ENCODE measurements around the gene PDCD7.
"Not testable (repeated sequence)": the region's sequence is repeated elsewhere in the genome, so short reads cannot be mapped to it uniquely, and the experiment has no call there.

The PDCD7 gene

GRCh38 chr15:65115542-65115941 is 18.1 kb downstream of the PDCD7 start:
- no peak for DNase-seq (ENCODE audit: low read depth)

- DNase-seq (ENCODE audit: low read depth): no peak
Measured at GRCh38 chr15:65115086-65115485, 18.5 kb downstream of the PDCD7 start, which contains the start of gene UBAP1L. UBAP1L (minus strand) TSS chr15:65115200; CDS start chr15:65106215, 8,985 bp downstream.

GRCh38 chr15:65110676-65111292 is 22.8 kb downstream of the PDCD7 start:
- no peak for DNase-seq (ENCODE audit: low read depth)

GRCh38 chr15:65106011-65106590 is 27.5 kb downstream of the PDCD7 start:
- no peak for DNase-seq (ENCODE audit: low read depth)

- DNase-seq (ENCODE audit: low read depth): no peak
Measured at GRCh38 chr15:65105038-65105437, 28.6 kb downstream of the PDCD7 start.

- DNase-seq (ENCODE audit: low read depth): no peak
Measured at GRCh38 chr15:65102912-65103311, 30.7 kb downstream of the PDCD7 start.

- DNase-seq (ENCODE audit: low read depth): no peak
Measured at GRCh38 chr15:65101891-65102708, 31.5 kb downstream of the PDCD7 start.

GRCh38 chr15:65101411-65101890 is 32.2 kb downstream of the PDCD7 start:
- no peak for DNase-seq (ENCODE audit: low read depth)

GRCh38 chr15:65100442-65100841 is 33.2 kb downstream of the PDCD7 start:
- DNase-seq (ENCODE audit: low read depth): no peak

GRCh38 chr15:65099801-65100200 is 33.8 kb downstream of the PDCD7 start:
- DNase-seq (ENCODE audit: low read depth): not testable (repeated sequence)

- no peak for DNase-seq (ENCODE audit: low read depth)
Measured at GRCh38 chr15:65099336-65099735, 34.3 kb downstream of the PDCD7 start.

- no peak for DNase-seq (ENCODE audit: low read depth)
Measured at GRCh38 chr15:65097651-65098263, 35.9 kb downstream of the PDCD7 start.

GRCh38 chr15:65096481-65097385 is 36.9 kb downstream of the PDCD7 start:
- no peak for DNase-seq (ENCODE audit: low read depth)

- no peak for DNase-seq (ENCODE audit: low read depth)
Measured at GRCh38 chr15:65095747-65096104, 37.9 kb downstream of the PDCD7 start.

- DNase-seq (ENCODE audit: low read depth): no peak
Measured at GRCh38 chr15:65095011-65095746, 38.4 kb downstream of the PDCD7 start.

GRCh38 chr15:65094294-65094995 is 39.2 kb downstream of the PDCD7 start:
- no peak for DNase-seq (ENCODE audit: low read depth)

- not testable (repeated sequence) for DNase-seq (ENCODE audit: low read depth)
Measured at GRCh38 chr15:65093793-65094170, 39.8 kb downstream of the PDCD7 start.

- DNase-seq (ENCODE audit: low read depth): no peak
Measured at GRCh38 chr15:65092911-65093792, 40.5 kb downstream of the PDCD7 start.

Measured in T follicular helper cell (primary cell).